NCI-H1105 treated with DMSO at 0.1 percent for 48 hours (cell line): ENCODE data around the gene GALR2.

Experiments
- DNase-seq: peaks from one replicate; lab custom pipeline; 2025; lab: John Stamatoyannopoulos, UW

Gene GALR2

DNA sequence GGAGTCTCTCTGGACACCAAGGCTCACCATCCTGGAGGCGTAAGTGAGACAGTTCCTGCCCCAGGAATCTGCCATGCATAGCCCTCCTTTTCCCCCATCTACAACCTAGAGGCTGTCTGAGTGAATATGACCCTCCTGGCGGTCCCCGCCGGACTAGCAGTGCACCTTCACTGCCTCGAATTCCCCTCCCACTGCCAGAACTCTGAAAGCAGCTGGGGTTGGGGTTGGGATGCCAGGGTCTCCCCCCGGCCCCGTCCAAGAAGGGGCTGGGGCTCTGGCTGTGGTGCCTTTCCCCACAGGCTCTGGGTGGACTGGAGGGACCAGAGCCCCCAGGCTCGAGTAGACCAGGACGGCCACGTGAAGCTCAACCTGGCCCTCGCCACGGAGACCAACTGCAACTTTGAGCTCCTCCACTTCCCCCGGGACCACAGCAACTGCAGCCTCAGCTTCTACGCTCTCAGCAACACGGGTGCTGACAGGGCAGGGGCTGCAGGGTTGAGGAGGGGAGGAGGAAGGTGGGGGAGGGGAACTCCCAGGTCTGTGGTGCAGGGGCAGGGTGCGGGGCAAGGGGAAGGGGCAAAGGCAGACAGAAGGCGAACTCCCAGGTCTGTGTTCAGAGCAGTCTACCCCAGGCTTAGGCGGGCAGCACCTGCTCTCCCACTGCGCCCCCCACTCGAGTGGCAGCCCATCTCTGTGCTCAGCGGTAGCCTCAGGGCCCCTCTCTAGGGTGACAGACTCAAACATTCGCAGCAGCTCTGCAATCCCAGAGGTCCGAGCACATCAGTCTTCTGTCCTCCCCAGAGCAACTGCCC lies 5.6 kb downstream of the GALR2 start:
- peak; percentile 4 for DNase-seq

DNA sequence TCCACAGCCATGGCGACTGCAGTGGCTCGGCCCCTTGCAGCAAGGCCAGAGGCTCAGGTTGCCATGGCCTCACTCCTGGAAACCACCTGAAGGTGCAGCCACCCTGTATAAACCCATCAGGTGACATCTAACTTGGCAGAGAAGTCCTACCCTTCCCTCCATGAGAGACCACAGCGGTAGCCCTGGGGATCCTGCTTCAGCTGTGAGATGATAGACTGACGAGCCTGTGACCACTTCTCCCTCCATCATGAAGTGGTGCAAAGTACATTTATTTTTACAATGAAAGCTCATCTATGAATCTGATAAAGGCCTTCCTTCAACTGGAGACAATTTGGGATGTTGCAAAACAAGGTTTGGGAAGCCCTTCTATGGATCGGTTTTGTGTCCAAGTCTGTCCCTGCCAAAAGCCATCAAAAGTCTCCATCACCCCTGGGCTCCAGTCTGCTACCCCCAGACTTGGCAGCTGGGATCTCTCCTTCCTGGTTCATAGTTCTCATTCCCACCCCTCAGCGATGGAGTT lies 6.2 kb downstream of the GALR2 start:
- DNase-seq = no peak

DNA sequence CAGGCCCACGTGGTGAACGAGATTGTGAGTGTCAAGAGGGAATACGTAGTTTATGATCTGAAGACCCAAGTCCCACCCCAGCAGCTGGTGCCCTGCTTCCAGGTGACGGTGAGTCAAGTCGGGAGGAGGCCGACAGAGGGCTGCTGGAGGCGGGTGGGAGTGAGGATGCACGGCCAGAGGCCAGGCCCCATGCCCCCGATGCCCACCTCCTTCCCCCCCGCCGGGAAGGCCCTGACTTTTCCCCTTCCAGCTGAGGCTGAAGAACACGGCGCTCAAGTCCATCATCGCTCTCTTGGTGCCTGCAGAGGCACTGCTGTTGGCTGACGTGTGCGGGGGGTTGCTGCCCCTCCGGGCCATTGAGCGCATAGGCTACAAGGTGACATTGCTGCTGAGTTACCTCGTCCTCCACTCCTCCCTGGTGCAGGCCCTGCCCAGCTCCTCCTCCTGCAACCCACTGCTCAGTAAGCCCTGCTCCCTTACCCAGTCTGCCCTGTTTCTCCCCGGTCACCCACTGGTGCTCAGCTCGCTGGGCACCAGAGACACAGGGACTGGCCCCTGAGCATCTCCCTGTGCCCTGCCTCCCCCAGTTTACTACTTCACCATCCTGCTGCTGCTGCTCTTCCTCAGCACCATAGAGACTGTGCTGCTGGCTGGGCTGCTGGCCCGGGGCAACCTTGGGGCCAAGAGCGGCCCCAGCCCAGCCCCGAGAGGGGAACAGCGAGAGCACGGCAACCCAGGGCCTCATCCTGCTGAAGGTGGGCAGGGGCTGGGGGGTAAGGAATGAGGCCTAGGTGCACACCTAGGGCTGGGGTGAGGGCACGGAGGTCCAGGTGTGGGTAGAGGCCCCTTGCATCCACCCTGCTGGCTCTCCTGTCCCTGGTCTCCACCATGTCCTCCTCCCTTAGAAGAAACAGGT lies 7.0 kb downstream of the GALR2 start:
- no peak for DNase-seq

DNA sequence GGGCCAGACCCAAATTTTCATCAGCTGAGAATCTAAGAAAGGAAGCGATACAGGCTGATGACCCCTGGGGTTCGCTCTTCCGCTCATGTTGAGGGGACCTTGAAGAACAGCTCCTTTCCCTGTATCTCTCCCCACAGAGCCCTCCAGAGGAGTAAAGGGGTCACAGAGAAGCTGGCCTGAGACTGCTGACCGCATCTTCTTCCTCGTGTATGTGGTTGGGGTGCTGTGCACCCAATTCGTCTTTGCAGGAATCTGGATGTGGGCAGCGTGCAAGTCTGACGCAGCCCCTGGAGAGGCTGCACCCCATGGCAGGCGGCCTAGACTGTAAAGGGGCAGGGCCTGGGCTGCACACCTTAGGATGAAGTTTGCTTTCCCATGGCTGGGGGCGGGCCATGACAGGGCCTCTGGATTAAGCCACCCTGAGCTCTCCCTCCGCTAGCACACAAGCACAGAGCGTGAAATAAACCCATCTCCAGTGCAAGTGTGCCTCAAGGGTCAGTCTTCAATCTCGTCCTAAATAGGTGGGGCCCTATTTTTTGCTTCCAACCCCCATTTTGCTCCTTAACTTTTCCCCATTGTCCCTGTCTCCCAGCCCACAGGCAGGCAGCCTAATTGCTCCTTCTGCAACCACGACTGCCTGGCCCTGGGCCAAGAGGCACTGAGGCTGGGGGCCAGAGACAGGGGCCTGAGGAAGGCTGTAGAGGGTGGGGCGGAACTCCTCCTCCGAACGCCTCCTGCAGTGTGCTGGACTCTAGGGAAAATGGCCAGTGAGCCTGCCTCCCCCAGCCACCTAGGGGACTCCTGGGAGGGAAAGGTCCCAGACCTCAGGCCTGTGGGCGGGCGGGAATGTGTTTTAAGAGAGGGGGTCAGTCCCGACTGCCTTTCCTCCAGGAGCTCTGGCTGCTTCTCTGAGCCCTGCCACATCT lies 8.0 kb downstream of the GALR2 start:
- peak; percentile 8 for DNase-seq

DNA sequence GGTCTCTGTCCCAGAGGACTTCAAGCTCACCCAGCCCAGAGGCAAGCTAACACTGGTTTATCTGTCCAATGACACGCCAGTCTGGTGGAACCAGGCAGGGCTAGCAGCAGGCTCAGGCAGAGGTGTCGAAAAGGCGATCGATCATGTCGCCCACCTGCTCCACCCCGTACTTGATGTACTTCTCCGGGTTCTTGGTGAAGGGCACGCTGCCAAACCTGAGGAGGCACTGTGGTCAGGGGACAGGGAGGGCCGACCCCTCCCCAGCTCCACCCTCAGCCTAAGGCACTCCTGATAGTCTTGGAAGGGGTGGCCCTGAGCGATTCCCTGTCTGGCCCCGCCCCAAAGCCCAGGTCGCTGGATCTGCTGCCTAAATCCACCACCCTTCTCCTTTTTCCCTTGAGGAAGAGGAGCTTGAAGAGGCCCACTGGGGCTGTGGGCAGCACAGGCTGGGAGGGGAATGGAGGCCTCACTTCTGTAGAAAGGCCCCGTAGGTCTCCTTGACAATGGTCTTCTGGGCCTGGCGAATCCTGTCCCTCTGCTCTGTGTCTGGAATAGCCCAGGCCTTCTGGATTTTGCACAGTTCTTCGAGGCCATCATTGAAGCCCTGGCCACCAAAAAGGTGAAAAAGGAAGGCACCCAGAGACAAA lies 9.1 kb downstream of the GALR2 start:
- no peak for DNase-seq

DNA sequence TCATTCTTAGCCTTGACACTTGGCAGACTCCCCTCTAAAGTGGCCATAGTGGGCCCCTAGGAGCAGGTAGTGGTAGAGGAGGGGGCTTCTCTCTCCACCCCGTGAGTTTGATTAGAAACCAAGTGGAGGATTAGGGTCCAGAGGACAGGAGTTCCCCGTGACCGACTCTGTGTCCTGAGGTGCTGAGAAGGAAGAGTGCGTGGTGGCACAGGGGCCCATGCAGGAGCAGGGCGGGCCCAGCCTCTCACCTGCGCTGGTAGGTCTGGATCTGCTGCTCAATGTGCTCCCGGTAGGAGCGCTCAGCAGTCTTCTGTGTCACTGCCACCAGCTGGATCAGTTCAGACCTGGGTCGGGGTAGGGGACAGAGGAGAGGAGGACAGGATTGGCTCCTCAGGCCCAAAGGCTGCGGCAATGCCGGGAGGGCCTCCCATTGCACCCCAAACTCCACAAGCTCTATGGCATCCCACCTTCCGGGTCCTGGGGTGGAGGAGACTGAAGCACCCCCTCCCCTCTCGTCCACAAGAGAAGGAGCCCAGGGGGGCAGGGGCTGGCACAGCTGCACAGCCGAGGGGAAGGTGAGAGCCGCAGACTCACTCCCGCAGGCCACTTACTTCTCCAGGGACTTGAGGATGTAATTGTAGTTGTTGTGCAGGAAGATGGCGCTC lies 10.6 kb downstream of the GALR2 start:
- no peak for DNase-seq

DNA sequence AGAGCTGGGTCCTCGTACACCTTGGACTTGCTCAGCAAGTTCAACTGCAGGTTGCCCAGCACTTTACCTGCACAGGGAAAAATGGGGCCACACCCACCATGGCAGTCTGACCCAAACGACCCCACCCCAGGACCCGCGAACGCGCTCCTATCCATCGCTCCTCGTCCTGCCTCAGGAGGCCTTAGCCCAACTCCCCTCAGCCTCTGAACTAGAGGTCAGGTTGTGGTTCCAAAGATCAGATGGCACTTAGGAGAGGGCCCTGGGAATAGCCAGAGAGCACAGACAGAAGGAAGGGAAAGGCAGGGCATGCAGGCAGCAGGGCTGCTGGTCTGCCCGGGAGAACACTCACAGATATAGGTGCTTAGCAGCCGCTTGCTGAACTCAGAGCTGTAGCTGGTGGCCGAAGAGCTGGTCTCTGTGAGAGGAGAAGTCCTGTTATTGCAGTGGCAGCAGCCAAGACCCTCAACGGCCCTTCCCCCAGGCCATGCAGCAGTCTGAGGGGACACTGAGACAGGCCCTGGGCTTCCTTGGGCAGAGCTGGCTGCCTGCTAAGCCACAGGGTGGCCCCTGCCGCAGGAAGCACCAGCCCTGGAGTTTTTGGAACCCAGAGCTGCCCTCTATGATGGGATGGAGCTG lies 11.3 kb downstream of the GALR2 start:
- DNase-seq = no peak

DNA sequence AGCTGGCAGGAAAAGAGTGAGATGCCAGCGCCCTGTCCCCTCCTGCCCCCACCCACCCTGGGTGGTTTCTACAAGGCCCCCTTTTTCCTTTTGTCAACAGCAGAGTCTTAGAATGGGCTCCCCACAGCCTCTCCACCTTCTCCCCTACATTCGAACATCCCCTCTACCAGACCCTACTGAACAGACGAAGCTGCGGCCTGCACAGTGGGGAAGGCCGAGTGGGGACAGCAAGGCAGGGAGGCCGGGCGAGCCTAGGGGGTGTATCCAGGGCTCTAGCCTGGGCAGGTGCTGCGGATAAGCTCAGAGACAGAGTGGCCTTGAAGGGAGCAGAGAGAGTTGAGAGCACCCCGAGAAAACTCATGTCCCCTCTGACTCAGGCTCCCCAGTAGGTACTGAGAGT lies 11.8 kb downstream of the GALR2 start:
- no peak for DNase-seq

DNA sequence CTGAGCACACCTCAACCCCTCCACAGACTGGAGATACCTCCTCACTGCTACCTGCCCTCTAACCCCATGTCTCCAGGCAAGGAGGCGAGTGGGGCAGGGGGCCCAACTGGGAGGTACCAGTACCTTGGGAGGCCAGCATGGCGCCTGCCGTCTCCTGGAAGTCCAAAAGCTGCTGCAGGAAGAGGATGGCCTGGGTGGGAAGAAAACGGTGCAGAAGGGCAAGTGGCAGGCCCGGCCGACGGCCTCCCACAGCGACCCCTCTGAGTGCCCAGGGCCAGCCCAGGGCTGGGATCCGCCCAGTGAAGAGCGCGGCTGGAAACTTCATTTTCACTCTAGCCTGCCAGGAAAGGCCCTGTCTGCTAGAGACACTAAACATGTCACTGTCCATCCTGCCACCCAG lies 12.9 kb downstream of the GALR2 start:
- no peak for DNase-seq

DNA sequence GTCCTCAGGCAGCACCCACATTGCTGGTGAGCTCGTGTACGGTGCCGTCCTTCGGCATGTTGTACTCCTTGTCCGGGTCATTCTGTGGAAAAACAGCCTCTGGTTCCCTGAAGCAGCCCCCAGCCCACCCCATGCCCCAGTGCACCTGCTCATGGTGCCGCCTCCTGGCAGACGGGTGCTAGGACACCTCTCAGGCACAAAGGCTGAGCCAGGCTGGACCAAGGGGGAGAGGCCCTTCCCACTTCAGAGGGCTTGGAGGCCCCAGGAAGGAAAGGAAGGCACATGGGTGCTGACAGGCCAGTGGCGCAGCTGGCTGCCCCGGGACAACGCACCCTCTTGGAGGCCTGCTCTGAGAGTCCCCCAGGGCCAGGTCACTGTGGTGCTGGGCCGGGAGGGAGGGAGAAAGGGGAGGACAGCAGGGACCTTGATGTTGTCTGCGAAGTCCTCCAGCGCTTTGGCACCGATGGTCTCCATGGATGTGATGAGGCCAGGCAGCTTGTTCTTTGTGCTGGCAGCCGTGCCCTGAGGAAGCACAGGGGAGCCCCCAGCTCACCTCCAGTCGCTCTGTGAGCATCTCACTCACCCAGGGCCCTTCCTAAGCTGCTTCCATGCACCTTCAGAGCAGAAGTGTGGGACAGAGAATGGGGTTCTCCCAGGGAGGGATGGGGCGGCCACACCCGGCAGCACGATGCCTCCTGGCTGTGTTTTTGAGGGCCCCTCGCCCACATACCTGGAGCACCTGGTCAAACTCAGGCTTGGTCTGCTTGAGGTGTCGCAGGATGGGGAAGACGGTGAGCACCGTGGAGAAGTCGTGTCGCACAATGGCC lies 13.7 kb downstream of the GALR2 start:
- DNase-seq = no peak

DNA sequence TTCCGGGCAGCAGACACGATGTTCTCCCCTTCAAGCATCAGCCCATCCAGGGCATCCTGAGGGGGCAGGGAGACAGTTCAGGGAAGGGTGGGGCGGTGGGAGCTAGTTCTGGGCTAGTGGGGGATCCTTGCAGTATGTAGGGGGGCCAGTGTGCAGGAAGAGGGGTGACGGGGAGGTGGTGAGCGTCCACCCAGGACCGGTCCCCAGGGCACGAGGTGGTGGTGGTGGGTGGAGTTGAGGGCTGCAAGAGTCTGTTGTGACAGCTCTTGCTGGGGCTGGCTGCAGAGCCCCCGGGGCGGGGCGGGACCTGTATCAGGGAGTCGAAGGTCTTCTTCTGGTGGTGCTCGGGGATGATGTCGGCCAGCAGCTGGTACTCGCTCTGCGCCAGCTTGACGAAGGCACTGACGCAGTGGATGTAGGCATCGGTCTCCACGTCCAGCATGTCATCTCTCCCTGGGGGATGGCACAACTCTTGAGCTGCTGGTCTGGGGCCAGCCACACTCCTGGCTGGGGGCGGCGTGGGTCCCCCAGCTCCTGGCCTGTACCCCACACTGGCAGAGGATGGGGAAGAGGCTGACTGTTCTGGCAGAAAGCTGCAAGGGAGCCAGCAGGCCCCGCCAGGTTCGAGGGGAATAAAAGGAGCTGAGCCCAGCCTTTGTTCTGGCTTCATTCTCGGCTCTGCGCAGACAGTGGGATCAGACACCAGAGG lies 14.4 kb downstream of the GALR2 start:
- DNase-seq = no peak

DNA sequence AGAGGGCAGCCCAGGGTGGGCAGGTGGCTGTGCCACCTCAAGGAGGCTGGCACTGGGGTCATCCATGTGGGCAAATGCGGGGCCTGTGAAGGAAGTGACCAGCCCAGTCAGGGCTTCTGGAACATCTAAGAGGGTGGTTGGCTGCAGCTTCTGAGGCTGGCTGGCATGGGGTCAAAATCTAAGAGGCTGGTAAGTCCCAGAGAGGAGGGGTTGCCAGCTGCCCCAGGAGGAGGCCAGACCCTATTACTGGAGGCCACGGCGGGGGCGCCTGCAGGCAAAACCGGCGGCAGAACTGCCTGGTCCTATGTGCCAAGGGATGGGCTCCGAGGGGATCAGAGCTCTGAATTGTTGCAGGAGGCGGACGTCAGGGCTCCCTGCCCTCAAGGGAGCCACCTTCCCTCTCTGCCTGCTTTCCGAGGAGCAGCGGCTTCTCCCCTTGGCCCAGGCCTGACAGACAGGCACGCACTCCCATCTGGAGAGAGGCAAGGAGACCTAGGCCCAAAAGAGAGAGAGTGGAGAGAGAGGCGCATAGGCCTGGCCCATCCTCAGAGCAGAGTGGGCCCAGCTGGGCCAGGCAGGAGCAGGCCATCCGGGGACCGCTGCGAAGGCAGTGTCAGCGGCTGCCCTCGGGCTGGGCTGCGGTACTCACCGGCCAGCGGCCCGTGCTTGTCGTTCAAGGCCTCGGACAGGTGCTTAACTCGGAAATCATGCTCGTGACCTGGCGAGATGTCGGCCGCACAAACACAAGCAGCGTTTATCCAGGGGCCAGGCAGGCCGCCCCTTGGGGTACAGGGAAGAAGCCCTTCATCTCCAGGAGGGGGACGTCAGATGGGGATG lies 15.3 kb downstream of the GALR2 start:
- no peak for DNase-seq

DNA sequence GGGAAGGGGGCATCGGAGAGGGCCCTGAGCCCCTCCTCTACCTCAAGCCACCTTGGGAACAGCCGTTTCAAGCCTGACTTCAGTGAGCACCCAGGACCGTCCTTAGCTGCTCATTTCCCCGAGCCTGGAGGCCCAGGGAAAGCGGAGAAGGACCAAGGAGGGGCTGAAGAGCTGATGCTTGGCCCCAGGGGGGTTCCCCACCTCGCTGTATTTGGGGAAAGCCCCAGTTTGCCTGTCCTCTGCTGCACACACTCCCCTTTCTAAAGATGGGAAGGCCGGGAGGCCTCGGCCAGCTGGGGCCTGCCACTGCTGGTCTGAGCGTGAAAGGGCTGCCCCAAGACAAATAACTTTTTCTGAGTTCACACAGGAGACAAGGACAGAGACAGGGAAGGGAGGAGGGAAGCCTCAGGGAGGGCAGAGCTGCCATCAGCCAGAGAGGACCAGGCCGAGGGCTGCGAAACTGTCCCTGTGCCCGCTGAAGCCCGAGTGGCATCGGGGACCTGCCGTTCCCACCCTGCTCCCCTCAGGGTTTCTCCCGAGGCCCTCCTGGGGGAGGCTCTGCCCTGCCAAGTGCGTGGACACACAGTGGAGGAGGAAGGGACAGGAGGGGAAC lies 16.0 kb downstream of the GALR2 start:
- no peak for DNase-seq

DNA sequence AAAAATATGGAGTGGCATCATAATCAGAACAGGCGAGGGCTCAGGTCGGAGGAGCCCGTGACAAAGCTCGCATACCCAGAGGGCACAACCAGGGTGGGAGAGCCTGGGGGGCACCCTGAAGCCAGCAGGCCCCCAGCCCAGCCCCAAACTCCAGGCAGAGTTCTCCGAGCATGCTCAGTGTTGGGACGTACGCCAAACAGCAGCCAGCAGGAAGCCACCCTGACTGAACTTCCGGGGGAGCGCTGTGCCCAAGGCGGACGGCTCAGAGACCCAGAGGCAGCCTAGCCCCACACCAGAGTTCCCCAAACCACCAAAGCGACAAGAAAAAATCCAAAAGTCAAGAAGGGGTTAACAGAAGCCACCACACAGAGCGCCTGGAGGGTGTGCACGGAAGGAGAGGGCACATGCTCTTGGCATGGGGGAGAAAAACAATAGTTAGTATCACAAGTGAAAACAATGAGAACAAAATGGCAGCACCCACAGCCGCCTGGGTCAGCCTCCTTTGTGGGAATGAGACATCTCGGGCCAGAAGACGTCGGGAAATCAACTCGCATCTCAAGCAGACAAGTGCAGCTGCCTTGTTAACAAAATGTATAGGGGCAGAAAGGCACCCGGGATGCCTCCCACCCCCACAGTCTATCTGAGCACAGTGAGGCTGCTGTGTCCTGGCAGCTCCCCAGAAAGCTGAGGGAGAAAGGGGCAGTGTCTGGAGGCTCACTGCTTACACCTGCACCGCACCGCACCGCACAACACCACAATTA lies 17.1 kb downstream of the GALR2 start:
- no peak for DNase-seq

DNA sequence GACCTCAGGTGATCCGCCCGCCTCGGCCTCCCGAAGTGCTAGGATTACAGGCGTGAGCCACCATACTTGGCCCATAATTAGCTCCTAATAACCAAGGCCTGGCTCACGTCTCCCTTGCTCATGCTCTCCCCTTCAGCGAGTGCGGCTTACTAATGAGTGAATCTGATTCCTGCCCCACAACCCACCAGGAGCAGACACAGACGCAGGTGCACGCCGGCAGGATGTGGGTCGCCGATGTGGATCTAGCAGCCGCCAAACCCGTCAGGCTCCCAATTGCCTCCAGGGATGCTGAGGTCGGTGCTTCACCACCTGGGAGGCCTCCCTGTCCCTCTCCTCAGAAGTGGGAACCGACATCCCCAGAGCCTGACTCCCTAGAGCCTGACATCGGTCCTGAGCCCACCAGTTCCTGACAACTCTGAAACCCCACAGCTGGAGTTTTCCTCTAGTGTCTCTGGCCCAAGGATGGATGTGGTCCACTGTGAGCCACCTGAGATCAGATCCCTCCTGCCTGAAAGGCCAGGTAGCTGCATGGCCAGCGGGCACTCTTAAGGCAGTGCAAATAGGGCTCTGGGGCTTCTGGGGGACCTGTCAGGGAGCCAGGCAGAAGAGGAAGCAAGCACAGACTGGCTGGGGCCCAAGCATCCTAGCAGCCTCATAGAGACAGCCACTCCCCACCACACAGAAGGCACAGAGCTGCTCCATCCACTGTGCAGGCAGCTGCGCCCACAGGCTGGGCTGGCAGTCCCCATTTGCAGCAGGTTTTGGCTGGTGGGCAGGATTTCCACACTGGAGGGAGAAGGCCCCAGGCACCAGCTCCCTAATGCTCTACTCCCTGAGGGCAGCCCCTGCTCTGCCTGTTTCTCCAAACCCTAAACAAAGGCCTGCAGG lies 18.2 kb downstream of the GALR2 start:
- DNase-seq = no peak

DNA sequence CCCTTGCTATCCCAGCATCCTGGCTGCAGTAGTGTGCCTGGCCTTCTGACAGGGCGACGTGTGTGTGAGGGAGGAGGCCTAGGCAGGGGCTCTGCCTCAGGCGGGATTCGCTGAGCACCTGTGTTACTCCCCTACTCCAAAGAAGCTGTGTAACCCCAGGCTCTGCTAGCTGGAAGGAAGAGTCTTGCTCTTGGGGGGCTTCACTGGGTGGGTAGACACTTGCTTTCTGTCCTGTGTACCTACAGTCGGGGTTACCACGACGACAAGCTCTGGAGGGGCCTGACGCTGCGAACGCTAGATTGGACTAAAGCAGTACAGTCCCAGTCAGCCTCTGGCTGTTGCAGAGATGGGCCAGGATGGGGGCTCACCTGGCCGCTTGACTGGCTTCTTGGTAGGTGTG lies 19.5 kb downstream of the GALR2 start:
- no peak for DNase-seq
